CD14-positive monocyte (primary cell): ENCODE results near the gene MRGPRE. TPM values are rescaled to one million over a fixed set of nuclear protein-coding genes. Genes with fewer than 3 reads are reported as not detected.

Experiments
- DNase-seq, 3 donors: peaks; one replicate each; pipeline ENCODE4 v3.0.0-alpha.2; 2011 to 2022
- H2AFZ ChIP-seq: 2 replicates; pipeline ENCODE4 v1.6.0; 2012; ENCODE audit warnings: mild to moderate bottlenecking, low read depth, low read length, inconsistent platforms; ENCODE audit not compliant: insufficient read depth, poor library complexity, severe bottlenecking
- H3K27ac ChIP-seq, 2 donors: 1 replicate in 1 of 2; 2 replicates in 1 of 2; pipeline ENCODE4 v1.5.1; 2012 to 2013; ENCODE audit warnings: low read length in 2 of 2, control low read depth in 1 of 2, inconsistent platforms in 1 of 2, low read depth in 1 of 2, mild to moderate bottlenecking in 1 of 2
- H3K27me3 ChIP-seq, 2 donors: one replicate each; pipeline versions ENCODE4 v1.6.0 to v1.6.1; 2011 to 2013; ENCODE audit warnings: low read length in 2 of 2; ENCODE audit not compliant: control insufficient read depth in 2 of 2, insufficient read depth in 2 of 2
- H3K36me3 ChIP-seq, 2 donors: replicated peaks in 1 of 2; 1 replicate in 1 of 2; 2 replicates in 1 of 2; pipeline versions ENCODE4 v1.5.1 to v1.6.1; 2012 to 2013; ENCODE audit warnings: low read length in 2 of 2, control low read depth in 1 of 2, inconsistent platforms in 1 of 2, mild to moderate bottlenecking in 1 of 2; ENCODE audit not compliant: insufficient read depth in 2 of 2, control insufficient read depth in 1 of 2
- H3K4me1 ChIP-seq, 2 donors: 1 replicate in 1 of 2; 2 replicates in 1 of 2; pipeline versions ENCODE4 v1.5.1 to v1.6.1; 2012 to 2013; ENCODE audit warnings: low read length in 2 of 2, control low read depth in 1 of 2, inconsistent platforms in 1 of 2, mild to moderate bottlenecking in 1 of 2, moderate library complexity in 1 of 2; ENCODE audit not compliant: insufficient read depth in 2 of 2, control insufficient read depth in 1 of 2
- H3K4me2 ChIP-seq: replicated peaks from 2 replicates; pipeline ENCODE3; 2012; ENCODE audit warnings: low read length, moderate library complexity, mild to moderate bottlenecking; ENCODE audit not compliant: poor library complexity, severe bottlenecking; ENCODE audit errors: extremely low read depth
- H3K4me3 ChIP-seq, 3 experiments: fragments of 200-600 bp in 1 of 3; sonication (generic) in 1 of 3; replicated peaks in 1 of 3; 1 replicate in 2 of 3; 2 replicates in 1 of 3; pipeline ENCODE4 v1.5.1; 2011 to 2013; ENCODE audit warnings: low read length in 3 of 3, mild to moderate bottlenecking in 3 of 3, control low read depth in 2 of 3, low read depth in 2 of 3, inconsistent platforms in 1 of 3, moderate library complexity in 1 of 3
- H3K79me2 ChIP-seq: 2 replicates; pipeline ENCODE4 v1.6.0; 2012; ENCODE audit warnings: mild to moderate bottlenecking, control low read depth, inconsistent platforms, low read length, moderate library complexity; ENCODE audit not compliant: insufficient read depth
- H3K9ac ChIP-seq: 2 replicates; pipeline ENCODE4 v1.6.0; 2017; ENCODE audit warnings: low read length, mild to moderate bottlenecking; ENCODE audit not compliant: insufficient read depth, poor library complexity, severe bottlenecking
- H3K9me3 ChIP-seq, 2 donors: replicated peaks in 1 of 2; 1 replicate in 1 of 2; 2 replicates in 1 of 2; pipeline versions ENCODE4 v1.5.1 to v1.6.1; 2012 to 2013; ENCODE audit warnings: low read length in 2 of 2, control low read depth in 1 of 2; ENCODE audit not compliant: control insufficient read depth in 1 of 2, insufficient read depth in 1 of 2
- H4K20me1 ChIP-seq: 2 replicates; pipeline ENCODE4 v1.6.0; 2012; ENCODE audit warnings: mild to moderate bottlenecking, low read length, control low read depth, moderate library complexity; ENCODE audit not compliant: insufficient read depth
- H3K27ac Mint-ChIP-seq, 7 donors: one replicate each; pipeline ENCODE4 v1.8.0; 2020; ENCODE audit warnings: mild to moderate bottlenecking in 7 of 7, mixed read lengths in 7 of 7, moderate library complexity in 6 of 7, inconsistent platforms in 2 of 7
- H3K27me3 Mint-ChIP-seq, 3 donors: one replicate each; pipeline ENCODE4 v1.8.0; 2021 to 2022; ENCODE audit warnings: low read depth in 3 of 3, mild to moderate bottlenecking in 3 of 3, mixed read lengths in 3 of 3, moderate library complexity in 3 of 3, inconsistent platforms in 1 of 3
- H3K36me3 Mint-ChIP-seq, 2 donors: one replicate each; pipeline ENCODE4 v1.8.0; 2020; ENCODE audit warnings: mixed read lengths in 2 of 2, inconsistent platforms in 1 of 2, mild to moderate bottlenecking in 1 of 2
- H3K4me1 Mint-ChIP-seq: one replicate; pipeline ENCODE4 v1.8.0; 2020; ENCODE audit warnings: mild to moderate bottlenecking, mixed read lengths
- H3K4me3 Mint-ChIP-seq, 2 donors: one replicate each; pipeline ENCODE4 v1.8.0; 2020; ENCODE audit warnings: mild to moderate bottlenecking in 2 of 2, mixed read lengths in 2 of 2, moderate library complexity in 1 of 2
- H3K9me3 Mint-ChIP-seq, 7 donors: one replicate each; pipeline ENCODE4 v1.8.0; 2020 to 2022; ENCODE audit warnings: mixed read lengths in 7 of 7, mild to moderate bottlenecking in 6 of 7, moderate library complexity in 6 of 7, inconsistent platforms in 2 of 7
- CTCF ChIP-seq: fragments of 200-600 bp; IDR thresholded peaks from one replicate; pipeline ENCODE4 v1.8.0; 2022; ENCODE audit warnings: antibody characterized with exemption, mild to moderate bottlenecking
- WGBS: methylation state at CpG from one replicate; pipeline ENCODE4 v1.1.5; 2013; ENCODE audit warnings: missing lambda C conversion rate; ENCODE audit not compliant: insufficient coverage; 5-methylcytosine and 5-hydroxymethylcytosine counted together
- intact Hi-C, 2 donors: fragments of 100-400 bp; cut with micrococcal nuclease; formaldehyde crosslinking; loops; one replicate each; pipeline versions ENCODE4 v1.15.0 to v1.15.1; 2023
- polyA plus RNA-seq, 3 donors: library from polyadenylated mRNA; depleted of rRNA in 1 of 3; unstranded in 2 of 3; stranded (reverse) in 1 of 3; fragments of 300-500 nt in 2 of 3; fragments of >200 nt in 1 of 3; fragmentation: Illumina TruSeq in 2 of 3; gene quantifications; 1 replicate in 2 of 3; 2 replicates in 1 of 3; pipeline ENCODE4 v1.2.3, GENCODE V29; 2012 to 2021

The MRGPRE gene
- polyA plus RNA-seq, 3 donors = not detected

- Histone ChIP-seq H3K4me3 (no peak overlapping the region), H3K79me2 (no peaks in the 10 kb centered on the region), H2AFZ (no peak overlapping the region), H3K4me1 (peaks cover 27 to 28% of the 10 kb centered on the region in 2 donors), H3K36me3 (no peaks in the 10 kb centered on the region), H3K9me3 (no peaks in the 10 kb centered on the region), H3K27me3 (no peaks in the 10 kb centered on the region), H3K27ac (no peak overlapping the region), H3K4me2 (no peak overlapping the region), H4K20me1 (no peaks in the 10 kb centered on the region), H3K9ac (no peak overlapping the region)
- Mint-ChIP-seq H3K4me3 (no peak overlapping the region), H3K4me1 (peaks cover 14% of the 10 kb centered on the region), H3K9me3 (peaks cover 0 to 1% (median 0%) of the 10 kb centered on the region in 7 donors), H3K27ac (no peak overlapping the region), H3K36me3 (no peaks in the 10 kb centered on the region), H3K27me3 (peaks cover 4 to 21% (median 8%) of the 10 kb centered on the region in 3 donors)
- TF ChIP-seq CTCF = no peak
- intact Hi-C loops = no loop called here
- WGBS = 94% methylated on average over 12 of the region's 21 CpGs
- no peak for DNase-seq
These were observed 2.3 kb downstream of the MRGPRE start for GRCh38 chr11:3229673-3230630.

- Histone ChIP-seq H3K4me1 (peaks cover 27 to 28% of the 10 kb centered on the region in 2 donors), H3K9ac (no peak overlapping the region), H4K20me1 (no peaks in the 10 kb centered on the region), H3K27me3 (peaks cover 0 to 3% of the 10 kb centered on the region in 2 donors), H3K27ac (no peak overlapping the region), H3K9me3 (no peaks in the 10 kb centered on the region), H2AFZ (no peak overlapping the region), H3K79me2 (no peaks in the 10 kb centered on the region), H3K36me3 (no peaks in the 10 kb centered on the region), H3K4me2 (peak overlapping the region; percentile 15), H3K4me3 (no peak overlapping the region)
- Mint-ChIP-seq H3K4me3 (no peak overlapping the region), H3K36me3 (no peaks in the 10 kb centered on the region), H3K27ac (no peak overlapping the region), H3K4me1 (peaks cover 14% of the 10 kb centered on the region), H3K9me3 (peaks cover 0 to 1% (median 0%) of the 10 kb centered on the region in 7 donors), H3K27me3 (peaks cover 11 to 29% (median 14%) of the 10 kb centered on the region in 3 donors)
- TF ChIP-seq CTCF = no peak
- WGBS = 88% methylated on average over 20 of the region's 23 CpGs
- no peak for DNase-seq
- intact Hi-C loops = no loop called here
These were observed 3.8 kb downstream of the MRGPRE start for GRCh38 chr11:3228445-3228829.
